ENCODE data around the gene LIAS. TPM values are rescaled to one million over a fixed set of nuclear protein-coding genes. Genes with fewer than 3 reads are reported as not detected.

Gene LIAS
- total RNA-seq, 1 donor from 2014 or later: 9.4 TPM

DNA sequence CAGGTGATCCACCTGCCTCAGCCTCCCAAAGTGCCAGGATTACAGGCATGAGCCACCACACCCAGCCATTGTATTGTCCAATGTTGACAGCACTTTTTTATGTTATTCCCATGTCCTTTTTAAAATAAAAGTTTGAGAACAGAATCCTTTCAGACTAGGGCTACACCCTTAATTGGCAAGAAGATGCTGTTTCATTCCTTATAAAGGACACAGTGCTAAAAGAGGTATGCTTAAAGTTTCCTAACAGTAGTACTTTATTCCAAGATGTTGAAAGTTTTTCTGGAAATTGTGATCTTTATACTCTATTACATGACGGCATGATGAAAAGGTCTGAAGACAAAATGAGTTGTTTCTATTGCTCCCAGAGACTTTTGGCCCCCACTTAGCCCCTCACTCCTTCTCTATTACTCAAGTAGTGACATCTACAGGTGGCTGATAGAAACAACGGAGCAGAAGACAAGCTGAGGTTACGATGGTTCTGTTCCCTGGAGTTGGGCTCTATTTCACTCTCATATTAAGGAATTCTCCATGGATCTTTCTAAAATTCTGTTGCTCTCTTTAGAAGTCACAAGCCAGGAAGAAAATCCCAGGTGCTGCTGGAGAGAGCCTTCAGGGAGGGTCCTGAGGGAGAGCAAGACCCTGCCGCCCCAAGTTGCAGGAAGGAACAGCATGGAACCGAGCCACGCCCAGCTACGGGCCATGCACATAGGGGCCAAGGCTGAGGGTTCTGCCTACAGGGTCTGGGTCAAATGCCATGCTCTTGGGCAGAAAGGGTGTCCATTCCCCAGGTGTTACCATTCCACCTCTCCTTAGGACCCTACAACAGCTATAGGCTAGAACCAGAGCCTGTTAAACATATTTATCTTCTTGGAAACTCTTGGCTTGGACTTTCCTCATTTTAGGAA, 22.9 kb upstream of the LIAS start:
- no peak for DNase-seq
- H3K27ac Mint-ChIP-seq (ENCODE audit: unreplicated experiment): no peak overlapping the region
- TF ChIP-seq CTCF (IDR thresholded peaks at IDR 0.05; ENCODE audit: partially characterized antibody, unreplicated experiment): no peak
- peaks cover 3% of the 10 kb centered on the region for H3K27me3 Mint-ChIP-seq (ENCODE audit: unreplicated experiment)
- no peaks in the 10 kb centered on the region for H3K4me1 Mint-ChIP-seq (ENCODE audit: low read depth, unreplicated experiment)
- H3K36me3 Mint-ChIP-seq (ENCODE audit: unreplicated experiment): no peaks in the 10 kb centered on the region
- H3K4me3 Mint-ChIP-seq (ENCODE audit: unreplicated experiment): no peak overlapping the region
- no peaks in the 10 kb centered on the region for H3K9me3 Mint-ChIP-seq (ENCODE audit: unreplicated experiment)

- Mint-ChIP-seq H3K36me3 (ENCODE audit: unreplicated experiment) (no peaks in the 10 kb centered on the region), H3K27me3 (ENCODE audit: unreplicated experiment) (peaks cover 4% of the 10 kb centered on the region), H3K4me1 (ENCODE audit: low read depth, unreplicated experiment) (no peaks in the 10 kb centered on the region), H3K9me3 (ENCODE audit: unreplicated experiment) (no peaks in the 10 kb centered on the region), H3K4me3 (ENCODE audit: unreplicated experiment) (no peak overlapping the region), H3K27ac (ENCODE audit: unreplicated experiment) (no peak overlapping the region)
- no peak for DNase-seq
- no peak for TF ChIP-seq CTCF (IDR thresholded peaks at IDR 0.05; ENCODE audit: partially characterized antibody, unreplicated experiment)
Observed at GRCh38 chr4:39441593-39441992, 17.3 kb upstream of the LIAS start.

DNA sequence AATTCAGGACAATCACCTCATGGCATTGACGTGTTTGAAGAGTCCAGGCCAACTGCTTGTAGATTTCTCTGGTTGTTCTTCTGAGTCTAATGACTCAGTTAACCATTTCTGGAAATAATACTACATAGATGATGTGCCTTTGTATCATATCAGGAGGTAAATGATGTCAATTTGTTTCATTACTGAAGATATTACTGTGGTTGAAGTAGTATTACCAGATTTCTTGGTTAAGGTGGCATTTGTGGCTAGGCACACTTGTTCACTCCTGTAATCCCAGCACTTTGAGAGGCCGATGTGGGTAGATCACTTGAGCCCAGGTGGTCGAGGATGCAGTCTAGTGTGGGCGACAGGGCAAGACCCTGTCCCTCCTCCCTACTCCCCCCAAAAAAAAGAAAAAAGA, 15.9 kb upstream of the LIAS start:
- H3K4me3 Mint-ChIP-seq (ENCODE audit: unreplicated experiment): no peak overlapping the region
- DNase-seq: no peak
- no peak overlapping the region for H3K27ac Mint-ChIP-seq (ENCODE audit: unreplicated experiment)
- no peak for TF ChIP-seq CTCF (IDR thresholded peaks at IDR 0.05; ENCODE audit: partially characterized antibody, unreplicated experiment)
- H3K4me1 Mint-ChIP-seq (ENCODE audit: low read depth, unreplicated experiment): peaks cover 5% of the 10 kb centered on the region
- H3K9me3 Mint-ChIP-seq (ENCODE audit: unreplicated experiment): no peaks in the 10 kb centered on the region
- H3K27me3 Mint-ChIP-seq (ENCODE audit: unreplicated experiment): peaks cover 4% of the 10 kb centered on the region
- H3K36me3 Mint-ChIP-seq (ENCODE audit: unreplicated experiment): no peaks in the 10 kb centered on the region

DNA sequence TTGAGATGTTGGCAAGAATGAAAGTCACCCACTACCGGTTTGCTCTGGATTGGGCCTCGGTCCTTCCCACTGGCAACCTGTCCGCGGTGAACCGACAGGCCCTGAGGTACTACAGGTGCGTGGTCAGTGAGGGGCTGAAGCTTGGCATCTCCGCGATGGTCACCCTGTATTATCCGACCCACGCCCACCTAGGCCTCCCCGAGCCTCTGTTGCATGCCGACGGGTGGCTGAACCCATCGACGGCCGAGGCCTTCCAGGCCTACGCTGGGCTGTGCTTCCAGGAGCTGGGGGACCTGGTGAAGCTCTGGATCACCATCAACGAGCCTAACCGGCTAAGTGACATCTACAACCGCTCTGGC, 12.4 kb upstream of the LIAS start:
- peaks cover 2% of the 10 kb centered on the region for H3K27me3 Mint-ChIP-seq (ENCODE audit: unreplicated experiment)
- H3K27ac Mint-ChIP-seq (ENCODE audit: unreplicated experiment): no peak overlapping the region
- peaks cover 5% of the 10 kb centered on the region for H3K4me1 Mint-ChIP-seq (ENCODE audit: low read depth, unreplicated experiment)
- H3K4me3 Mint-ChIP-seq (ENCODE audit: unreplicated experiment): no peak overlapping the region
- TF ChIP-seq CTCF (IDR thresholded peaks at IDR 0.05; ENCODE audit: partially characterized antibody, unreplicated experiment): no peak
- DNase-seq: no peak
- H3K9me3 Mint-ChIP-seq (ENCODE audit: unreplicated experiment): no peaks in the 10 kb centered on the region
- no peaks in the 10 kb centered on the region for H3K36me3 Mint-ChIP-seq (ENCODE audit: unreplicated experiment)

- Mint-ChIP-seq H3K27ac (ENCODE audit: unreplicated experiment) (peak overlapping the region; percentile 59), H3K27me3 (ENCODE audit: unreplicated experiment) (peaks cover 2% of the 10 kb centered on the region), H3K9me3 (ENCODE audit: unreplicated experiment) (no peaks in the 10 kb centered on the region), H3K4me1 (ENCODE audit: low read depth, unreplicated experiment) (peaks cover 5% of the 10 kb centered on the region), H3K4me3 (ENCODE audit: unreplicated experiment) (peak overlapping the region; percentile 81), H3K36me3 (ENCODE audit: unreplicated experiment) (peaks cover 2% of the 10 kb centered on the region)
- TF ChIP-seq CTCF (IDR thresholded peaks at IDR 0.05; ENCODE audit: partially characterized antibody, unreplicated experiment): no peak
- peak; percentile 81 for DNase-seq
Observed at GRCh38 chr4:39446842-39447573, 11.8 kb upstream of the LIAS start.
